Renal cortical epithelial cell (primary cell): ENCODE measurements around the gene C19orf81. TPM values are rescaled to one million over a fixed set of nuclear protein-coding genes. Genes with fewer than 3 reads are reported as not detected.
A peak's percentile ranks its signal among the peaks of the same experiment; 100 is the strongest.

Experiments
- DNase-seq: peaks from one replicate; pipeline ENCODE4 v3.0.0-alpha.2; 2011; ENCODE audit warnings: low read depth
- total RNA-seq: library from RNA; depleted of rRNA; stranded (reverse); fragments of >200 nt; gene quantifications from 2 replicates; pipeline ENCODE4 v1.2.3, GENCODE V29; 2014

C19orf81 gene
- total RNA-seq, 1 donor from 2014 or later = 0.40 TPM

- DNase-seq = peak; percentile 33
Measured at GRCh38 chr19:50679177-50680125, 30.2 kb downstream of the C19orf81 start.

- no peak for DNase-seq
Measured at GRCh38 chr19:50686310-50687032, 37.2 kb downstream of the C19orf81 start.

DNA sequence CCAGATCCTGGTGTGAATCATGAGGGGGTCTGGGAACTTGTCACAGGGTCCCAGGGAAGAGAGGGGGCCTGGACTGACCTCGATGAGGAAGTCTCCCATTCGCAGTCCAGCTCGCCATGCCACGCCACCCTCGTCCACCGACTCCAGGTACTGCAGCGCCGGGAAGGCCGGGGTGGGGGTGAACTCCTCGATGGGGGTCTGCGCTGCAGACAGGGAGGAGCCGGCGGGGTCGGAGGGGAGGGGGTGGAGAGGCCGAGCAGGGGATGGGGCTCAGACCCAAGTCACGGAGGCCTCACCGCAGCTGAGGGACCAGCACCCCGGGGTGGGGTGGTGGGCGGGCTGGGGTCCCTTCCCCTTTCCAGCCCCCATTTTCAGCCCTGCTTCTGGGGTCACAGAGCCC, 39.5 kb downstream of the C19orf81 start:
- DNase-seq = no peak

DNA sequence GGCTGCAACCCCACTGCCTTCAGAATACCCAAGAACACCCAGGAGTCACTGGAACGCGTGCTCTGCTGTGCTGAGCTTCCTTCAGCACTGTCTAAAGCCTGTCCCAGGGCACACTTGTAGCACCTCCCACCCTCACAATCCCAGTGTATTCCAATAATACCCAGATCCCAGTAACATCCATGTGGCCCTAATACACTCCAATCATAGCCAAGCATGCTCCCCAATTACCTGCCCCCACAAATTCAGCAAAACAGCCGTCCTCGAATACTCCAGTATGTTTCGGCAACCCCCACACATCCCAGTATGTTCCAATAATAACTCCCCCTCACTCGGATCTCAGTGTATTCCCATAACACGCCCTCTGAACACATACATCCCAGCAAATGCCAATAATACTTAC, 41.2 kb downstream of the C19orf81 start:
- DNase-seq = no peak

- no peak for DNase-seq
Measured at GRCh38 chr19:50693064-50693975, 44.1 kb downstream of the C19orf81 start.

DNA sequence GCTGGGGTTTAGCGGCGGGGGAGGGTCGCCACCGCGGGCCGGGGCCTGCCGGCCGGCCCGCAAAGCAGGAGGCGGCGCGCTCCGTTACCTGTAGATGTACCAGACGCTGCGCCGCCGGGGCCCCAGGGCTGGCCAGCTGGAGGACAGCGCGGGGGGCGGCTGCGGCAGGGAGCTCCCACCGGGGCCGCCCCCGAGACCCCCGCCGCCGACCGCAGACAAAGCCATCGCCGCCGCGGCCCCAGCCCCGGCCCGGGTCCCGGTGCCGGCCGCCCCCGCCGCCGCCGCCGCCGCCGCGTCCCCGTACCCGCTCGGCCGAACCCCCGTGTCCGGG, 45.5 kb downstream of the C19orf81 start:
- DNase-seq = no peak

GRCh38 chr19:50695251-50696093, 46.2 kb downstream of the C19orf81 start:
- DNase-seq = no peak

DNA sequence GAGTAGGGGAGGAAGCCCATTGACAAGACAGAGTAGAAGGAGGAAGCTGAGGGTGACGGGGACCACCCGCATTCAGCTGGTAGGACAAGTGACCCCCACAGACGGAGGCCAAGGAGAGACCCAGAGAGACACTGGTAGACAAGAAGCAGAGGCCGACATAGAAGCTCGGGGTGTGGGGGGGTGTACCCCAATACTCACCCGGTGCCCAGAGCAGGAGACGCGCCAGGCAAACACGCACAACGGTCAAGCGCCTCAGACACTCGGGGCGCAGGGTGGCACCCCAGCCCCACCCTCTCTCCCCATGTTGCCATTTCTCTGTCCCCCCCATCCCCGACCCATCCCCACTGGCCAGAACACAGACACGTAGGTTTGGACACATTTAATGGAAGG, 46.8 kb downstream of the C19orf81 start:
- no peak for DNase-seq

GRCh38 chr19:50697414-50698124, 48.3 kb downstream of the C19orf81 start:
- no peak for DNase-seq

- DNase-seq = no peak
Measured at GRCh38 chr19:50701367-50701985, 52.2 kb downstream of the C19orf81 start.

- DNase-seq = no peak
Measured at GRCh38 chr19:50702158-50702870, 53.1 kb downstream of the C19orf81 start.

- DNase-seq = peak; percentile 21
Measured at GRCh38 chr19:50702871-50703829, 53.9 kb downstream of the C19orf81 start.

DNA sequence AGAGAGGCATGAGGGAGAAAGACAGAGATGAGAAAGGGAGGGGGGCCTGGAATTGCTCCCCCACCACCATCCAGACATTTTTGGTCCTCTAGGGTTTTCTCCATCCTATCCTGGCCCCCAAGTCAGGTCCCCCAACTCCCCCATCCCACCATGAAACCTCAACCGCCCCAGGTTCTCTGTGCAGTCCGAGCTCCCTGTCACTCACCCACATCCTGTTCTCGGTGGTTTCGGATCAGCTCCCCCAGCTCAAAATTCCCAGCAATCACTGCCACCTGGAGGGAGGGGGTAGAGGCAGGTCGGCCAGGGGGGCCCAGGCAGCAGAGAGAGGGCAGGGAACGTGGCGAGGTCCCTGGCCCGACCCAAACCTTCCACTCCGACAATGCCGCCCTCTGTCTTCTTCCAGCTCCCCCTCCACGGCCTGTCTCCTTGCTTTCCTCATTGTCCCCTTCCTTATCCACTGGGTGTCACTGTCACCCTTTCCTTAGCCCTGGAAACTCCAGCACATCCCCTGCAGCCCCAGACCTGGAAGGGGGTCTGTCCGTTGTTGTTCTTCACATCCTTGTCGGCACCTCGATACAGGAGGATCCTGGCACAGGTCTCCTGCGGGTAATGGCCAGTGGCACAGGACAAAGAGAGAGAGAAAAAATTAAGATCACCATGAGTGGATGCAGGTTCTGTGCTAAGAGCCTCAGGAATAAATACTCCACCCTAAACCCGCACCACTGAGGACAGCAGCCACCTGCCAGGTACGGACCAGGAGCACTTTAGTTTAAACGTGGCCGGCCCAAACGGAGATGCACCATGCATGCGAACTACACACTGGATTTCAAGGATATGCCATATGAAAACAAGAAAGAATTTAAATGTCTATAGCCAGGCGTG, 54.9 kb downstream of the C19orf81 start:
- DNase-seq = no peak

DNA sequence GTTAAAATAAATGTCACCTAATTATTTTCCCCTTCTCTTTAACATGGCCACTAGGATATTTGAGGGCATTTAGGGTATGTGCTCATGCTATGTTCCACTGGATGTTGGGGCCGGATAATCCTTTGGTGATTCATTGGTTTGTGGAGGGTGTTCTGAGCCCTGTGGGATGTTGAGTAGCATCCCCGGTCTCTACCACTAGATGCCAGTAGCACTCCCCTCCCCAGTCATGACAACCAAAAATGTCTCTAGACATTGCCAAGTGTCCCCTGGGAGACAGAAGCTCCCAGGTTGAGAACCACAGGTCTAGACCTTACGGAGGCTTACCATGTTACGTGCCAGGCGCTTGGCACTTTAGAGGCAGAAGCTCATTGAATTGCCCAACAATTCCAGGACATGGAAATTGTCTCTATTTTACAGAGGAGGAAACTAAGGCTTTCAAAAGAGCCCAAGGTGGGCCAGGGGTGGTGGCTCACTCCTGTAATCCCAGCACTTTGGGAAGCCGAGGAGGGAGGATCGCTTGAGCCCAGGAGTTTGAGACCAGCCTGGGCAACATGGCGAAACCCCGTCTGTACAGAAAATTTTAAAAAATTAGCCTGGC, 56.3 kb downstream of the C19orf81 start:
- peak; percentile 50 for DNase-seq

DNA sequence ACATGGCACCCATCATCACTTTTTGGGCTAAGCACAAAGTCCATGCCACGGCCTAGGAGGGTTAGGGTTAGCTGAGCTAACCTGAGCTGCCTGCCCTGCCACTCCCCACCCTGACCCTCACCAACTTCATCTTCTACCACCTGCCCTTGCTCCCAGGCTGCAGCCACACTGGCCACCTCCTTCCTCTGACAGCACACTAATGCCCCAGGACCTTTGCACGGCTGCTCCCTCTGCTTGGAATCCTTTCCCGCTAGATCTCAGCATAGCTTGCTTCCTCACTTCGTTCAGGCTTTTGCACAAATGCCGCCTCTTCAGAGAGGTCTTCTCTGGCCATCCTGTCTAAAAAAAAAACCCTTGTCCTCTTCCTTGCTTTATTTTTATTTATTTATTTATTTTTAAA, 57.1 kb downstream of the C19orf81 start:
- DNase-seq = no peak

- DNase-seq = no peak
Measured at GRCh38 chr19:50708179-50708879, 59.1 kb downstream of the C19orf81 start.
